HG03097 (cell line): ENCODE data around the gene TTLL11.

ENCODE experiments used
- ATAC-seq: cut with Tn5 transposase; IDR thresholded peaks from one replicate; pipeline ENCODE4 v1.9.1; 2021; ENCODE audit not compliant: unreplicated experiment, low FRiP score

Gene TTLL11, protein sequence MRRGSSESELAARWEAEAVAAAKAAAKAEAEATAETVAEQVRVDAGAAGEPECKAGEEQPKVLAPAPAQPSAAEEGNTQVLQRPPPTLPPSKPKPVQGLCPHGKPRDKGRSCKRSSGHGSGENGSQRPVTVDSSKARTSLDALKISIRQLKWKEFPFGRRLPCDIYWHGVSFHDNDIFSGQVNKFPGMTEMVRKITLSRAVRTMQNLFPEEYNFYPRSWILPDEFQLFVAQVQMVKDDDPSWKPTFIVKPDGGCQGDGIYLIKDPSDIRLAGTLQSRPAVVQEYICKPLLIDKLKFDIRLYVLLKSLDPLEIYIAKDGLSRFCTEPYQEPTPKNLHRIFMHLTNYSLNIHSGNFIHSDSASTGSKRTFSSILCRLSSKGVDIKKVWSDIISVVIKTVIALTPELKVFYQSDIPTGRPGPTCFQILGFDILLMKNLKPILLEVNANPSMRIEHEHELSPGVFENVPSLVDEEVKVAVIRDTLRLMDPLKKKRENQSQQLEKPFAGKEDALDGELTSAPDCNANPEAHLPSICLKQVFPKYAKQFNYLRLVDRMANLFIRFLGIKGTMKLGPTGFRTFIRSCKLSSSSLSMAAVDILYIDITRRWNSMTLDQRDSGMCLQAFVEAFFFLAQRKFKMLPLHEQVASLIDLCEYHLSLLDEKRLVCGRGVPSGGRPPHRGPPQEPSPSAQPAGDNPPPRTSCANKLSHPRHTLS

DNA sequence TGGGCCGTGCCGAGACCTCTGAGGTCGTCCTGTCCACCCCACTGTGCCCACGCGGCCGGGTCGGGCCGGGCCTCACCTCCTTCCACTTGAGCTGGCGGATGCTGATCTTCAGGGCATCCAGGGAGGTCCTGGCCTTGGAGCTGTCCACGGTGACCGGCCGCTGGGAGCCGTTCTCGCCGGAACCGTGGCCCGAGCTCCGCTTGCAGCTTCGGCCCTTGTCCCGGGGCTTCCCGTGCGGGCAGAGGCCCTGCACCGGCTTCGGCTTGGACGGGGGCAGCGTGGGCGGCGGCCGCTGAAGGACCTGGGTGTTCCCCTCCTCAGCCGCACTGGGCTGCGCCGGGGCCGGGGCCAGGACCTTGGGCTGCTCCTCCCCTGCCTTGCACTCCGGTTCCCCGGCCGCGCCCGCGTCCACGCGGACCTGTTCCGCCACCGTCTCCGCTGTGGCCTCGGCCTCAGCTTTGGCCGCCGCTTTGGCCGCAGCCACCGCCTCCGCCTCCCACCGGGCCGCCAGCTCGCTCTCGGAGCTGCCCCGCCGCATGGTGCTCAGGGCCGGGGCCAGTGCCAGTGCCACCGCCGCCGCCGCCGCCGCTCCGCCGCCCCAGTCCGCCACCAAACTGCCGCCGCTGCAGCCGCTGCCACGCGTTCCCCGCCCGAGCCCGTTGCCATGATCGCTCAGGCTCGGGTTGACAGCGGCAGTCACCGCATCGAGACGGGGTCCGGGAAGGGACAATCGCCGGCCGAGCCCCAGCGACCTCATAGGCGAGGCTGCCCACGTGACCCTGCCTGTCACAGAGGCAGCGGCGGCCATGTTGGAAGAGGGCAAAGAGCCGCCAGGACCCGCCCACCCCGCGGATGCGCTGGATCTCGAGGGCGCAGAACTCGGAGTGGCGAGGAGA is at the start of gene TTLL11:
TTLL11 (minus strand) TSS at position 698 of the 896 bp plus-strand sequence; CDS start at position 538, 160 bp downstream.
- peak; percentile 87 for ATAC-seq

DNA sequence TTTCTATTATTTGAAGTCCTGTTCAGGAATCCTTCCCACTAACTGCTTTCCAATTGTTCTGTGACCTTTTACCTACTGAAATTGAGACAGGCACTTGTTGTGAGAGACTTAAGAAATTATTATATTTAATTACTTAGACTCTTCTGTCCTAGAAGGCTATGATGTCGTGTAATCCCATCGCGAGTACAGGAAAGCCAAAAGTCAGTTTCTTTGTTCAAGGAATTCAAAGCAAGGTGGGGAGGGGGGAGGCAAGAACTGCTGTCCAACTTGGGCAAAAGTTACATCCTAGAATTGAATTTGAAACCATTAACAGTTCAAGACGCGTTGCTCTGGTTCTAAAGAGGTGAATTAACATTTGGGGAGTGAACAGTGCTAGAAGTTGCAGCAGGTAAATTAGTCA is 48.6 kb upstream of the TTLL11 start:
- no peak for ATAC-seq

DNA sequence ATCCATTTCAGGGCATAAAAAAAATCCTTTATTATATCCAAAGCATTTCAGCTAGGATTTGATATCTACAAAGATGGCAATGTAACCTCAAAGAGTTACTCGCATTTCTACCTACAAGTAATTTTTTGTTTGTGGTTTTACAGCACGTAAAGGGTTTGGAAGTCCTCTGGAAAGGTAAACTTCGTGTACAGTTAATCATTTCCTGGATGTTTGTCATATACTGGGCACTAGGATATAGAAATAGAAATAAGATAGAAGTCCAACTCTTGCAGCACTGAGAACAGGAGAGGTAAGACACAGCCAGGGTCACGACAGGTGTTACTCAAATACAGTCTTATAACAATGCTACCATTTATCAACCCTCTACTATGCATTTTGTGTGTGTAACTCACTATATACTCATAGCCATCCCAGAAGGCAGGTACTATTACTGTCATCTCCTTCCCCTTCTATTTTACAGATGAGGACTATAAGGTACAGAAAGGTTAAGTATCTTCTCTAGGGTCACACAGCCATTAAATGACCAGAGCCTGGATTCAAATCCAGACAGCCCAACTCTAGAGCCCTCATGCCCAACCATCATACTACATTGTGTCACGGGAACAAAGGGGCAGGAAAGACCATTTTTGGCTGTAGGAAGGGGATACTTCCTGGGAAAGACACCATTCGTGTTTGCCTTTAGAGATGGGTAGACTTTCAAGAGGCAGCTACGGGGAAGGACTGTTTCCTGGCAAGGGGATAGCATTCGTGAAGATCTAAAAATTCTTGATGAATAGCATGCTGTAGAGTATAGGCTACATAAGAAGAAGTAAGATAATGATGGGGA is 47.5 kb upstream of the TTLL11 start:
- ATAC-seq = no peak

DNA sequence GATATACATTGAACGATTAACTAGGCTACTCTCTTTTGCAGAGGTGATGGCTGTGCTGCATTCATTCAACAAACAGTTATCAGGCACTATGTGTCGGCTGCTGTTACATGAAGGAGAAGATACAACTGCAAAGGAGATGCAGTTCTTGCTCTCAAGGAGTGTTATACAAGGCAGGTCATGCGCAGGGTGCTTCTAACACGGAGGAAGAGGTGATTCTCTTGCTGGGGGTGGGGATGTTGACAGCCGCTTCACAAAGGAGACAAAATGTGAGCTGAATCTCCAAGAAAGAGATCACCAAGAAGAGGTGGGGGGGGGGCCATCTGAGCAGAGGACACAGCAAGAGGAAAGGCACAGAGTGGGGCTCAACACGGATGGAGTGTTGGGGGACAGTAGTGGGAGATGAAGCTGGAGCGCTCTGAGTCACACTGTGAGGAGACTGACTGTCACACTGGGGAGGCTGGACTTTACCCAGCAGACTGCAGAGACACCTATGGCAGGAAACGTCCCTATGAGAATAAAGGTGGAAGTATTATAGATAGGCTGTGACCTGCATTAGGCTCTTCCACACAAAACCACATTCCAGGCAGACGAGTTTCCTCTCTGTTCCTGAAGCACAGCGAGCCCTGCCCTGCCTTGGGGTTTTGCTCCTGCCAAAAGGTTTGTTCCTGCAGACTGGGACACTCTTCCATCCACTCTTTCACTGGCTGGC is 45.6 kb upstream of the TTLL11 start:
- ATAC-seq = no peak

DNA sequence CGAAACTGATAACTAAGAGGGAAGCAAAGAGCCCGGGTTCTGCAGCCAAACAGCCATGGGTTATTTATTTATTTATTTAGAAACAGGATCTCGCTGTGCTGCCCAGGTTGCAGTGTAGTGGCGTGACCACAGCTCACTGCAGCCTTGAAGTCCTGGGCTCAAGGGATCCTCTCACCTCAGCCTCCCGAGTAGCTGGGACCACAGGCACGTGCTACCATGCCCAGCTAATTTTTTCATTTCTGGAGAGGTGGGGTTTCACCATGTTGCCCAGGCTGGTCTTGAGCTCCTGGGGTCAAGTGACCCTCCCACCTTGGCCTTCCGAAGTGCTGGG is 42.4 kb upstream of the TTLL11 start:
- ATAC-seq = no peak

DNA sequence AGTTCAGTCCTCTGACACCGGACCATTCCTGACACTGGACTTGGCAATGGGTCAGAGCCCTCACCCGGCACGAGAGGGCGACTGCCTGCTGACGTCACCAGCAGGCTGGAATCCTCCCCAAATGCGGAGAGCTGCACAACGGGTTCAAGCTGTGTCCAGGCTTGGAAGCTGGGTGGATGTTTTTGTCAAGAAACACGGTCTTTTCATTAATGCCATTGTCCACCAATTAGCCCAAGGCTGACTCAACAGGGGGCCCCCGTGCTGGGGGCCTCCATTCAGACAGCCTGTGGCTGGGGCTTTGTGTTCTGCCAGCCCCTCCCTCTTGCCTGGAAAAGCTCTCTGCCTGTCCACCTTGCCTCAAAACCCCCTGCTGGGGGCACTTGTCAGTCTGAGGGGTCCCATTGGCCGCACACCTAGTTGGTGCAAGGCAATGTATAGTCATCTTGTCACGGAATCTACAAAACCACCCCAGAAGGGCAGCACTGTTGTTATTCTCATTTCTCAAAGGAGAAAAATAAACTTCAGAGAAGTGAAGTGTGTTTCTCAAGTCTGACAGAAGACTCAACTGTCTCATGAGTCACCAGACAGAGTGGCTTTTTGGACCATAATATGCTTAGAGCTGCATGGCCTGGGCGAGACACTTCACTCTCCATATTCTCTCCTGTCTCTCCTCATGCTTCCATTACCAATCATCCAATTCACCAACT is 41.9 kb upstream of the TTLL11 start:
- ATAC-seq = no peak

DNA sequence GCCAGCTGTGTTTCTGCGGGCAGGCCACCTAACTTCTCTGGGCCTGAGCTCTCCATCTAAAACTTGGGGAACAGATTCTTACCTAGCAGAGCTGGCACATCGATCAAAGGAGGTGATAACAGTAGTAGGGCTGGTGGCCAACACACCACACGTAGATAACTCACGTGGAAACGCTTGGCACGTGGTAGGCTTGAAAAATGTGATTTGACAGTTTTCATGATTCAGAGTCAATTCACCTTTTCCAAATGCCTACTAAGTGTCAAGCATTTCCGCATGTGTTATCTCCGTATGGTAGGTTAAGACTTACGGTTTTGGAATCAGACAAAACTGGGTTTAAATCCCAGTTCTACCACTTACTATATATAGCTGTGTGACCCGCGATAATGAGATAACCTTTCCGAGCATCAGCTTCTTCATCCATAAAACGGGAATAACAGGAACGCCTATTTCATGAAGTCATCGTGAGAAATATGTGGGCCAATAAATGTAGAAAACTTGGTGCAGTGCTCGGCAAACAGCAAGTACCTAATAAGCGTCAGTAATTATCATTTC is 41.0 kb upstream of the TTLL11 start:
- no peak for ATAC-seq

DNA sequence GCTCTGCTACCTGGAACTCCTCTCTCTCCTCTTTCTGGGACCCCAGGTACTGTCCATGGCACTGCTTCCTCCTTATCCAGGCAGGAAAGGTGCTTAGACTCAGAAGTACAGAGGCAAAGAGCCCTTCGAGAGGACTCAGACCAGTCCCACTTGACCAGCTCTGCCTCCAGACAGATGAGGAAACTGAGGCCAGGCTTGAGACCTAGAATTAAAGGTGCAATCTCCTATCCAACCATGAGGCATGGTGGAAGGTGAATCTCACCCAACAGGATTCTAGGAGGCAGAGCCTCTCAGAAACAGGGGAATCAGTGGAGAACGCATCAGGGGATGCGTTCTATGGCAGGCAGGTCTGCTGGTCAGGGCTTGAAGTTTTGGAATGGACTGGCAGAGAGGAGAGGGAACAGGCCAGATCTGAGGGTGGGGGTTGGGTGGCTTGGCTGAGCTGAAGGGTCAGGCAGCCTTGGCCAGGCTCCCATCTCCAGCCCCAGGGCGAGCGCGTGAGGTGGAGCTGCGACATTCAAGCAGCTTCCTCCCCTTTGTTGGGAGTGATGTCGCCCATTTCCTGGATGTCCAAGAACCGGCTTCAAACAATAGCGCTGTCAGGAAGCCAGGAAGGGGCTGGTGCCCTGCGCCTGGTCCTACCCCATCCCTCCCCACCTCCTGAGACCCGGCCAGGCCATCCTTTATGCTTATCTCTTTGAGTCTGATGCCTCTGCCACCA is 40.3 kb upstream of the TTLL11 start:
- ATAC-seq = no peak

DNA sequence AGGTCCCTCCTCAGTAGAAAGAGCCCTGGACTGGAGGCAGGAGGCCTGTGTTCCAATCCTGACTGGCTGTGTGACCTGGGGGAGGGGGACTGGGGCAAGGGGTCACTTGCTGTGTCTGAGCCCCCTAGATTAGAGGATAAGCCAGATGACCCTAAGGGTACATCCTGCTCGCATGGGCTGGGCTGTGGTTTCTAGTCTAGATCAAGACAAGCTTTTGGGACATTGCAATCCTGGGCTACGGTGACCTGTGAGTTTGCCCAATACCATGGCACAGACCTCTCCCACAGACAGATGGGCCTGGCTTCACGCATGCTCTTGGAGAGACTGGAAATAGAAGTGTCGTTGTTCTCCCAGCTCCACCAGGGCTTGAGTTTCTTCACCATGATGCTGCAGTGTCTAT is 39.4 kb upstream of the TTLL11 start:
- no peak for ATAC-seq

DNA sequence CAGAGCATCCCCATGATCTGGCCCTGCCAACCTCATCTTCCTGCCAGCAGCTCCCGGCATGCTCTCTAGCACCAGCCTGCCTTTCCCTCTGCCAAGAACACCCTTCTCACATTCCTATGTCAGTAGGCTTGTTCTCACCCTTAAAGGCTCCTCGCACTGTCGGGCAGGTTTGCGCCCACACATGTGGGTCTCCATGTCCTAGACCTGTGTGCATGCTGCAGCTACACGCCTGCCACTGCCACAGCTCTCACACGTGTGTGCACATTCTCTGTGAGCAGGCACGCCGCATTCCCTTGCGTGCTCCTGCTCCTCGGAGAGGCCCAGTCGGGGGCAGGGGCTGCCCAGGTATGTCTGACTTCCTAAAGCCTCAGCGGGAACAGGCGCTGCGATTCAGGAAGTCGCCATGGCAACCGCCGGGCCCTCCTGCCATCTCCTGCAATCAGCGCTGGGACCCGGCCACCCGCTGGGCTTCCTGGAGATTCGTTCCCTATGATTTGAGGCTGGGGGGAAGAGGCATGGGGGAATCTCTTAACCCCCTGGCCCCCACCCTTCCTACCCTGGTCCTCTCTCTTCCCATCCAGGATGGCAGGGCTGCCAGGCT is 38.4 kb upstream of the TTLL11 start:
- ATAC-seq = no peak

DNA sequence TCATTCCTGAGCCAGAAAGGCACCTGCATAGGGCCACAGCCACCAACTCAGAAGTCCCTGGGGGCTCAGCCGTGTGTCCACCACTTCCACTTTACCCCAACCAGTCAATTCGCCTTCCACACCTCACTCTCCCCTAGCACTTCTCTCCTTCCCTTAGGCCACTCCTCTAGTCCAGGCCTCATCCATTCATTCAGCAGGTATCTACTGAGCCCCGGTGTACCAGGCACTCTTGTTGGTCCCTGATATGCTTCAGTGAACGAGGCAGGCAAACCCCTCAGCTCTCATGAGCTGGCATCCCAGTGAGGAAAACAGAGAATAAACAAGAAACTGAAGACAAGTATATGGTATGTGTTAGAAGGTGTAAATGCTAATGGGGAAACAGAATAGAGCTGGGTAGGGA is 37.7 kb upstream of the TTLL11 start:
- ATAC-seq = no peak

DNA sequence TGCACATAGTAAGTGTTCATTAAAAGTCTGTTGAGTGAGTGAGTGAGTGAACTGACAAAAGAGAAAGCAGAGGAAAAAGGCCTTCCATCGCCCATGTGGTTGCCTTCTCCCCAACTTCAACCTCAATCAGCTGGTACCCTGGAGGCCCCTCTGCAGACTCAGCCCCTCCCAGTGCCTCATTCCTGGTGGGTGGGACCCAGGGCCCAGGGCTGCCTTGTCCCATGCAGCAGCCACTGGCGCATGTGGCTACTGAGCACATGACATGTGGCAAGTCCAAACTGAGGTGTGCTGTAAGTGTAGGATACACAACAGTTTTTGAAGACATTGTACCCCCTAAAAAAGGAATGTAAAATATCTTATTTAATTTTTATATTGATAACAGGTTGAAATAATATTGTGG is 36.9 kb upstream of the TTLL11 start:
- no peak for ATAC-seq

DNA sequence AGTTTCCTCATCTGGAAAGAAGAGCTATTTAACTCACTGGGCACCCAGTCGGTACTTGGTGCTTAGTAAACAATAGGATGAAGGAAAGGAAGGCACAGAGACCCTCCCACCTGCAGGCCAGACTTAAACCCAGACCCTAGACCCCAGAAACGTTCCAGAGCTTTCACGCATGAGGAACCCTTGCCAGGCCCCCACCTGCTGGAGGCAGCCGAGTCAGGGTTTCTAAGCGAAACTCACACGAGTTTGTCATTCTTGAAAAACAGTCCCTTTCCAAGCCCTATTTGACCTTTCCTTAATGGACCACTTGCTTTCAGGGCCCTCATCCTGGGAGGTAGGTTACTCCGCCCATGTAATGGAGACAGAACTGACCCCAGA is 35.8 kb upstream of the TTLL11 start:
- ATAC-seq = no peak

DNA sequence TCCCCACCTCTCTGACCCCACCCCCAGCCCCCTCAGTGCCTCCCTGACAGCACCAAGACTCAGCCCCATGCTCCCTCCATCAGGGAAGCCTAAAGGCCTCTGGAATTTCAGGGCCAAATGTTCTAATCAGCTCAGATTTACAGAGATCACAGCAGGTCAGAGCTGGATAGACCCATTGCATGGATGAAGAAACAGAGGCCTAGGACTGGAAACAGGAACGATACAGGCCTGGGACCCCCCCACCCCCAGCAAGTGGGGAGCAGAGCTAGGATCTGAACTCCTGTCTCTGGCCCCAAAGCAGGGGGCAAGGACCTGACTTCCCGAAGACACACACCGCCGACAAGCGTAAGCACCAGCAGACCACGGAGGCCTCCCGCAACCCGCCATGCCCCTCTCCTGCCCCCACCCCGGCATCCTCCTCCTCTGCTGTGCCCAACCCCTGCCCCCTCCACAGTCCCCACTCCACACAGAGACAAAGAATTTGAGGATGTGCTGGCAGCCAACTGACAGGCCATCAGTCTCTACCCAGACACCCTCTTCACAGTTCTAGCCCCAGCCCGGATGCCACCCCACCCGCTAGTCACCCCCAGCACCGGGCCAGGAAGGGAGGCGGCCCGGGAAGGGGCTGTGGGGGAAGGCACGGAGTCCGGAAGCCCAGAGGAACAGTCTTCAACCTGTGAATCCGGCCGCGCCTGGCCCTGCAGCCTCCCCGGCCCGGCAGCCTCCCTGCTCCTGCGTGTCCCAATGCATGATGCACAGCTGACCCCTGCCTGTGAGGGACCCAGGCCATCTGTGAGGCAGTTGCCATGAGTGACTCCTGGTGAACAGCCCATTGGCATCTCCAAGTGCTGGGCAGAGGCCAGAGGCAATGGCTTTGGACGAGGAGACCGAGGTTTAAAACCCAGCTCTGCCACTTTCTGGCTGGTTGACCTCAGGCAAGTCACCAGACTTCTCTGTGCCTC is 35.2 kb upstream of the TTLL11 start:
- no peak for ATAC-seq

DNA sequence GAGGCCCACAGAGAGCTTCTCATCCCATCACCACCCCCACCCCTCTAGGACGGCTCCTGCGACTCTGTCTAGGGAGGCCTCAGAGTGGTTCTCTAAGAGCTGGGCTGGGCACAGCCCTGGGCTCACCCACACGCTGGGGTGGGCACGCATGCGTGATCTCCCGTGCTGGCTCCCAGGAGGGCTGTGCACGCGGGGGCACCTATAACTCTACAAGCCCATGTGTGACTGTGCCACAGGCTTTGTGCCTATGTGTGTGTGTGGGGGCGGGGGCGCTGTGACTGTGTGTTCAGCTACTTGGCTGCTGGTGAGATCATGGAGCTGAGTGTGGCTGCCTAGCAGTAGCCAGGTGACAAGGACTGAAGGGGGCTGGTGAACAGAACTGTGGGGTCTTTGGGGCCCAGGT is 34.3 kb upstream of the TTLL11 start:
- ATAC-seq = no peak

DNA sequence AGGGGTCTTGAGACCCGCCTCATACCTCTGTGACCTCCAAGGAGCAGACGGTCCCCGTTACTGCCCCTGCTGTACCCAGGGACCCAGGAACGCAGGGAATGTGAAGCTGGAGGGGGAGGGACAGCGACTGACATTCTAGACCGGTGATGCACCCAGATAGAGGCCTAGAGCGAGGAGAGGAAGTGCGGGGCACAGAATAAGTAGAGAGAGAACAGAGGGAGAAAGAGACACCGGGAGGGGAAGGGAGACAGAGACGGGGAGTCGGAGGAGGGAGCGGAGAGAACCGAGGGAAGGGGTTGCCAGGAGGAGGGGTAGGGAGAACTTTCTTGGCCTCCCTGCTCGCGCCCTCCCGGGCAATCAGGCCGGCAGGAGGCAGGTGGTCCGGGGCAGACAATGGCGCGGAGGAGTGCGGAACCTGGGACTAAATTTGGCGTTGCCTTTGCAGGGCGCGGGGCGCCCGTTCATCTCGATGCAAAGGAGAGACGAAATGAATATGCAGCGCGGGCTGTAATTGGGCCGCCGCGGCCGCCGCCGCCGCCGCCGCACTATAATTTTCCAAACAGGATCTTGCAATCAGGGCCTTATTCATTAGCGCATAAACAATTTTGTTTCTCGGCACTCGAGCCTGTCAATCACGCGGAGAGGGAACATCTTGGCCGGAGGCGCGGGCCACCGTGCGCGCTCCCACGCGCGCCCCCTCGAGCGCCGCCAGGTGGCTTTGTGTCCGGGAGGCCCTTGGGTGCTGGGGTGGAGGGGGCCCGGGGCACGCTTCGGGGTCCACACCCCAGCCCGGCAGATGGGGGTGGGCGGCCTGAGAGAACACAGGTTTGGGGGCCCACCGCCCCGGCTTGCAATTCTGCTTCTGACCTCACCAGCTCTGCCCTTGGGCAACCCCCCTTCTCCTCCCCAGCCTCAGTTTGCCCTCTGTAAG is 33.5 kb upstream of the TTLL11 start:
- ATAC-seq = no peak
